PC-3 (cell line): Measurements from ENCODE around the gene SLC35E3. TPM values are rescaled to one million over a fixed set of nuclear protein-coding genes. Genes with fewer than 3 reads are reported as not detected.
"Not testable (repeated sequence)": the region's sequence is repeated elsewhere in the genome, so short reads cannot be mapped to it uniquely, and the experiment has no call there.

Experiments
- ATAC-seq: fragments of 200-7000 bp; cut with Tn5 transposase; 2 replicates; pipeline ENCODE4 v1.9.1; 2020; ENCODE audit warnings: mild to moderate bottlenecking, moderate library complexity
- BruUV-seq: library from RNA; stranded (reverse); fragments of 400-500 nt; replicated peaks from 2 replicates; lab custom pipeline; 2021; lab: Mats Ljungman, UMichigan
- CTCF ChIA-PET: fragments of 300-600 bp; sonication (Branson Sonifier 250); formaldehyde crosslinking; loops from one replicate; lab custom pipeline; 2022; ENCODE audit warnings: antibody characterized with exemption; lab: Charles Lee
- POLR2A ChIA-PET: fragments of 300-600 bp; sonication (Branson Sonifier 250); formaldehyde crosslinking; loops from one replicate; lab custom pipeline; 2022; ENCODE audit warnings: antibody characterized with exemption; ENCODE audit not compliant: unreplicated experiment; lab: Charles Lee
- DNase-seq: peaks from one replicate; pipeline ENCODE4 v3.0.0-alpha.2; 2015
- H2AFZ ChIP-seq: fragments of 300-600 bp; sonication (generic); 2 replicates; pipeline ENCODE4 v1.6.0; 2016; ENCODE audit warnings: antibody characterized with exemption, low read length
- H3F3A ChIP-seq: fragments of 300-600 bp; sonication (generic); one replicate; pipeline ENCODE4 v1.6.0; 2017; ENCODE audit warnings: antibody characterized with exemption, low read length, control low read depth, mild to moderate bottlenecking; ENCODE audit not compliant: unreplicated experiment
- H3K27ac ChIP-seq: fragments of 300-600 bp; sonication (generic); 2 replicates; pipeline ENCODE4 v1.5.1; 2016; ENCODE audit warnings: mild to moderate bottlenecking, low read length
- H3K27me3 ChIP-seq: fragments of 300-600 bp; sonication (generic); 2 replicates; pipeline ENCODE4 v1.6.1; 2016; ENCODE audit warnings: low read length, mixed read lengths
- H3K36me3 ChIP-seq: fragments of 300-600 bp; sonication (generic); 2 replicates; pipeline ENCODE4 v1.6.1; 2016; ENCODE audit warnings: low read depth, mixed run types, low read length, mixed read lengths
- H3K4me1 ChIP-seq: fragments of 300-600 bp; sonication (generic); 2 replicates; pipeline ENCODE4 v1.5.1; 2016; ENCODE audit warnings: low read length; ENCODE audit not compliant: insufficient read depth
- H3K4me2 ChIP-seq: fragments of 300-600 bp; sonication (generic); 2 replicates; pipeline ENCODE4 v1.6.0; 2016; ENCODE audit warnings: low read length
- H3K4me3 ChIP-seq: fragments of 300-600 bp; sonication (generic); 2 replicates; pipeline ENCODE4 v1.5.1; 2016; ENCODE audit warnings: mild to moderate bottlenecking, low read length, mixed read lengths
- H3K79me2 ChIP-seq: fragments of 300-600 bp; sonication (generic); 2 replicates; pipeline ENCODE4 v1.6.1; 2017; ENCODE audit warnings: low read length, mixed read lengths
- H3K9ac ChIP-seq: fragments of 300-600 bp; sonication (generic); 2 replicates; pipeline ENCODE4 v1.6.0; 2016; ENCODE audit warnings: mild to moderate bottlenecking, low read length
- H3K9me2 ChIP-seq: fragments of 300-600 bp; sonication (generic); replicated peaks from 2 replicates; pipeline ENCODE4 v1.6.1; 2016; ENCODE audit warnings: mixed run types, low read length, mixed read lengths
- H3K9me3 ChIP-seq: fragments of 300-600 bp; sonication (generic); 2 replicates; pipeline ENCODE4 v1.6.1; 2016; ENCODE audit warnings: low read length, mixed read lengths
- H4K20me1 ChIP-seq: fragments of 300-600 bp; sonication (generic); 2 replicates; pipeline ENCODE4 v1.6.1; 2016; ENCODE audit warnings: low read length, mixed read lengths
- CTCF ChIP-seq: fragments of 300-600 bp; sonication (generic); conservative IDR thresholded peaks from 2 replicates; pipeline ENCODE4 v1.5.1; 2017; ENCODE audit warnings: antibody characterized with exemption, low read depth, mild to moderate bottlenecking, low read length
- EZH2 ChIP-seq: fragments of 300-600 bp; sonication (generic); IDR thresholded peaks from one replicate; pipeline ENCODE4 v1.6.1; 2017; ENCODE audit warnings: antibody characterized with exemption, mild to moderate bottlenecking, low read length; ENCODE audit not compliant: unreplicated experiment
- EZH2phosphoT487 ChIP-seq: fragments of 300-600 bp; sonication (generic); IDR thresholded peaks from 2 replicates; pipeline ENCODE4 v1.6.1; 2018; ENCODE audit warnings: mild to moderate bottlenecking, antibody characterized with exemption, low read length, borderline replicate concordance
- intact Hi-C: fragments of 100-400 bp; cut with micrococcal nuclease; formaldehyde crosslinking; loops from 2 replicates; pipeline ENCODE4 v1.9.0; 2023
- total RNA-seq: library from RNA; depleted of rRNA; stranded (reverse); fragments of >200 nt; gene quantifications from 2 replicates; pipeline ENCODE4 v1.2.3, GENCODE V29; 2014

SLC35E3 gene
- total RNA-seq, 1 experiment from 2014 or later, result 2.2 TPM

DNA sequence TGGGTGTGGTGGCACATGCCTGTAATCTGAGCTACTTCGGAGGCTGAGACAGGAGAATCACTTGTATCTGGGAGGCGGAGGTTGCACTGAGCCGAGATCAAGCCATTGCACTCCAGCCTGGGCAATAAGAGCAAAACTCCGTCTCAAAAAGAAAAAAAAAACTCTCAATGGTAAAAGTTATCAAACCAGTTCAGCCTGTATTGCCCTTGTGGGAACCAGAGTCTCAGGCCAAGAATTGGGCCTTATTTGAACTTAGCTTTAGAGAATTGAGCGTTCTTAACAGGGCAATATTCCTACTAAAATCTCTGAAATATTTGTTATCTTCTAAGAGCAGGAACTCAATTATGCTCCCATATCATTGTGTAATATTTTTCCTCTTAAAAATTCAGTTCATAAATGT lies 54.3 kb downstream of the SLC35E3 start:
- Histone ChIP-seq H3K79me2 (no peaks in the 10 kb centered on the region), H3K27me3 (no peaks in the 10 kb centered on the region), H3F3A (no peaks in the 10 kb centered on the region), H2AFZ (no peak overlapping the region), H3K9me2 (no peaks in the 10 kb centered on the region), H3K36me3 (no peaks in the 10 kb centered on the region), H3K4me2 (peak overlapping the region; percentile 19; the same call in 1 of the 2 replicates), H3K9me3 (no peaks in the 10 kb centered on the region), H3K4me3 (no peak overlapping the region), H3K9ac (no peak overlapping the region), H4K20me1 (no peaks in the 10 kb centered on the region), H3K4me1 (peaks cover 23% of the 10 kb centered on the region), H3K27ac (no peak overlapping the region)
- DNase-seq, result peak; percentile 76
- no peak for ATAC-seq
- ChIA-PET POLR2A (no interaction called here), CTCF (no interaction called here)
- no TSS peak for BruUV-seq
- TF ChIP-seq EZH2 (no peak), CTCF (no peak), EZH2phosphoT487 (no peak)
- intact Hi-C loops, result no loop called here

- Histone ChIP-seq H2AFZ (peak overlapping the region; percentile 80), H3K4me2 (peak overlapping the region; percentile 71), H3K4me3 (peak overlapping the region; percentile 43), H3K4me1 (peaks cover 30% of the 10 kb centered on the region)
- DNase-seq, intact Hi-C loops, BruUV-seq, H3K79me2 ChIP-seq, CTCF ChIA-PET, H3K27me3 ChIP-seq, H3K36me3 ChIP-seq, H3K9me2 ChIP-seq, POLR2A ChIA-PET, ATAC-seq, H3K9ac ChIP-seq, H3K9me3 ChIP-seq, H4K20me1 ChIP-seq, H3F3A ChIP-seq, H3K27ac ChIP-seq: not testable (repeated sequence)
Observed at GRCh38 chr12:68801124-68801523, 55.1 kb downstream of the SLC35E3 start.

GRCh38 chr12:68802372-68802745 lies 56.4 kb downstream of the SLC35E3 start:
- H3K9ac ChIP-seq, H3K27me3 ChIP-seq, POLR2A ChIA-PET, H3K9me2 ChIP-seq, H3K36me3 ChIP-seq, ATAC-seq, intact Hi-C loops, H3F3A ChIP-seq, CTCF ChIA-PET, H3K9me3 ChIP-seq, H3K79me2 ChIP-seq, BruUV-seq, DNase-seq, H4K20me1 ChIP-seq: not testable (repeated sequence)
- Histone ChIP-seq H3K4me1 (peaks cover 35% of the 10 kb centered on the region), H3K4me2 (peak overlapping the region; percentile 90; the same call in 1 of the 2 replicates), H3K4me3 (peak overlapping the region; percentile 60; the same call in 1 of the 2 replicates), H2AFZ (peak overlapping the region; percentile 93; the same call in 1 of the 2 replicates), H3K27ac (peak overlapping the region; percentile 52; the same call in 1 of the 2 replicates)

DNA sequence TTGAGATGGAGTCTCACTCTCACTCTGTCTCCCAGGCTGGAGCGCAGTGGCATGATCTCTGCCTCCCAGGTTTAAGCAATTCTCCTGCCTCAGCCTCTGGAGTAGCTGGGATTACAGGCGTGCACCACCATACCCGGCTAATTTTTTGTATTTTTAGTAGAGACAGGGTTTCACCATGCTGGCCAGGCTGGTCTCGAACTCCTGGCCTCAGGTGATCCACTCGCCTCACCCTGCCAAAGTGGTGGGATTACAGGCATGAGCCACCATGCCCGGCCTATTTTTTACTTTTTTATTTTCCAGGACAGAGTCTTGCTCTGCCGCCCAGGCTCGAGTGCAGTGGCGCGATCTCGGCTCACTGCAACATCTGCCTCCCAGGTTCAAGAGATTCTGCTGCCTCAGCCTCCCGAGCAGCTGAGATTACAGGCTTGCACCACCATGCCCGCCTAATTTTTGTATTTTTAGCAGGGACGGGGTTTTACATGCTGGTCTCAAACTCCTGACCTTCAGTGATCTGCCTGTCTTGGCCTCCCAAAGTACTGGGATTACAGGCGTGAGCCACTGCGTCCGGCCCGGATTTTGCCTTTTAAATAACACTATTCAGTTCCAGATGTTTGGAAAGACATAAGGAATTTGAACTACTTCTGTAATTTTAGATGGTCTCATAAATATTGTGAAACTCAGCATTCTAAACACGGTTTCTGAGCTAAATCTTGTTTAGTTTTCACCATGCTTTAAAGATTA lies 57.1 kb downstream of the SLC35E3 start:
- H3K4me3 ChIP-seq, H3K4me2 ChIP-seq, CTCF ChIA-PET, H3K9me2 ChIP-seq, POLR2A ChIA-PET, H3K79me2 ChIP-seq, H2AFZ ChIP-seq, H3K9ac ChIP-seq, H3K9me3 ChIP-seq, intact Hi-C loops, H3F3A ChIP-seq, H4K20me1 ChIP-seq, H3K27me3 ChIP-seq, DNase-seq, H3K27ac ChIP-seq, ATAC-seq, BruUV-seq, H3K36me3 ChIP-seq: not testable (repeated sequence)
- H3K4me1 ChIP-seq, result peaks cover 35% of the 10 kb centered on the region
